GM21619 (cell line): ENCODE results near the gene S100A11.

Source experiments
- ATAC-seq: cut with Tn5 transposase; IDR thresholded peaks from one replicate; pipeline ENCODE4 v1.9.1; 2021; ENCODE audit not compliant: unreplicated experiment

S100A11 gene

GRCh38 chr1:152003846-152004442, 32.9 kb downstream of the S100A11 start:
- no peak for ATAC-seq

- ATAC-seq: no peak
Measured at GRCh38 chr1:152002960-152003359, 33.8 kb downstream of the S100A11 start.

GRCh38 chr1:152001631-152002584, 34.9 kb downstream of the S100A11 start:
- no peak for ATAC-seq

- no peak for ATAC-seq
Measured at GRCh38 chr1:152000964-152001630, 35.7 kb downstream of the S100A11 start.

- ATAC-seq: no peak
Measured at GRCh38 chr1:151998611-151999362, 38.0 kb downstream of the S100A11 start.

GRCh38 chr1:151997284-151997570, 39.6 kb downstream of the S100A11 start:
- ATAC-seq: no peak

GRCh38 chr1:151995774-151996173, 41.0 kb downstream of the S100A11 start:
- ATAC-seq: no peak

- ATAC-seq: no peak
Measured at GRCh38 chr1:151994956-151995355, 41.8 kb downstream of the S100A11 start.

- ATAC-seq: no peak
Measured at GRCh38 chr1:151993734-151994496, 42.9 kb downstream of the S100A11 start, which contains the start of gene S100A10. TSS of gene S100A10 (minus strand) at chr1:151993859. CDS start at chr1:151986230, 7,629 bp downstream.

GRCh38 chr1:151993084-151993733, 43.6 kb downstream of the S100A11 start:
- no peak for ATAC-seq

- ATAC-seq: no peak
Measured at GRCh38 chr1:151992303-151993083, 44.3 kb downstream of the S100A11 start.

- no peak for ATAC-seq
Measured at GRCh38 chr1:151991663-151992302, 45.0 kb downstream of the S100A11 start.

- ATAC-seq: no peak
Measured at GRCh38 chr1:151990856-151991198, 46.0 kb downstream of the S100A11 start.

GRCh38 chr1:151990058-151990855, 46.5 kb downstream of the S100A11 start:
- no peak for ATAC-seq

- no peak for ATAC-seq
Measured at GRCh38 chr1:151989211-151989862, 47.5 kb downstream of the S100A11 start.

GRCh38 chr1:151988405-151988923, 48.3 kb downstream of the S100A11 start:
- no peak for ATAC-seq

GRCh38 chr1:151986501-151987190, 50.2 kb downstream of the S100A11 start:
- no peak for ATAC-seq
